Occipital lobe (tissue), 2 donors: ENCODE measurements around the gene ARSG. TPM values are rescaled to one million over a fixed set of nuclear protein-coding genes. Genes with fewer than 3 reads are reported as not detected.

Source experiments
- DNase-seq: peaks from one replicate; lab custom pipeline; 2025; lab: John Stamatoyannopoulos, UW
- total RNA-seq: library from RNA; depleted of rRNA; stranded (reverse); fragments of >200 nt; gene quantifications from one replicate; pipeline ENCODE4 v1.2.3, GENCODE V29; 2014

The ARSG gene
- total RNA-seq, 1 donor from 2014 or later: 4.4 TPM

DNA sequence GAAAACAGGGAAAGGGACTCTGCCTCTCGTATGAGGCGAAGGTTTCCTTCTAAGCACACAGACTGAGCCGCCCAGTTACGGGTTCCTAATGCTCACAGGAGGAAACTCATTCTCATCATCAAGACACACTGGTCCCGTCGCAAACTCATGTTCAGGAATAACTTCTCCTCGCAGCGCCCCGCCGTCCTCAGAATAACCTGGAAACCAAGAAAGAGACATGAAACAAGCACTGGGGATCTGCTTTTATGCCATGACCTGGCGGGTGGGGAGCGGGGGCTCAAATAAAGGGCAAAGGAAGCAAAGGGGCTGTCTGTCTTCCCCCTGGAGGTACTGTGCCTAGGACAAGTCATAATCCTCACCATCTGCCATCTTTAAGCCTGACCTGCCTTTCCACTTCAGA, 134.7 kb downstream of the ARSG start:
- no peak for DNase-seq

DNA sequence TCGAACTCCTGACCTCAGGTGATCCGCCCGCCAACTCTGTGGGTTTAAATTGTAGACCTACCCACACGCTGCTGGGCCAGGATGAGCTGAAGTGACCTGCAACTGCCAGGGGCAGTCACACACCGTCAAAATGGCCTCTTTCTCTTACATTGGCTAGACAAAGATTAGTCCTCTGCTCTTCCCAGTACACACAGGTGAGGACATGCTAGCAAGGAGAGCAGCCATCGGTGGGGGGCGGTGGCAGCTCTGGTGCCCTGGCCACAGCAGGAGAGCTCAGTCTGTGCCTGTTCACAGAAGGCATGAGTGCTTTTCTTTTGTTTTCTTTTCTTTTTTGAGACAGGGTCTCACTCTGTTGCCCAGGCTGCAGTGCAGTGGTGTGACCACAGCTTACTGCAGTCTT, 136.3 kb downstream of the ARSG start:
- DNase-seq: no peak

DNA sequence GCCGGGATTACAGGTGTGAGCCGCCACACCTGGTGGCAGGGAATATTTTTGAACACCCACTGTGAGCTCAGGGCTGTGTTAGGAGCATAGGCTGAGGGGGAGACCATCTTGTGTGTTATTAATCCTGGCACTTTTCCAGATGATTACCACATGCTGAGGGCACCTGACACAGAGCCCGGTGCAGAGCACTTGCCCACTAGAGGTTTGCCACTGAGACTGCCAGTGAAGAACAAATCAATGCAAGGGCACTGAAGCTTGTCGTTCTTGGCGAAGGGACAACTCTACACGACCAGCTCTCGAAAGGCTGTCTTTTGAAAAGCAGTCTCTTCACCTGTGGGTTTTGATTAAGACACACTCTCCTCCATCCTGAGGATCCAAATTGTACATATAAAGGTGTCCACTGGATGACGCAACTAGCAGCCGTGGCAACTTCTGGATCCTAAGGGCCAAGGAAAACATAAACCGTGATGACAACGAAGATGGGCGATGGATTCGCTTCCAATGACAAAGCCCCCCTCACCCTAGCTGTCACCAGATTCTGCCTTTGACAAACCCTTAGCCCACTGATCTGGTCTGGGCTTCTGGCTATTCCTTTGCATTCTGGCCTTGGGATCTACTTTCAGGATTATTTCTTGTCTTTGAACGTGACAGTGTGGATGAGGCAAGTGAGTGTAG, 137.3 kb downstream of the ARSG start:
- DNase-seq: no peak

DNA sequence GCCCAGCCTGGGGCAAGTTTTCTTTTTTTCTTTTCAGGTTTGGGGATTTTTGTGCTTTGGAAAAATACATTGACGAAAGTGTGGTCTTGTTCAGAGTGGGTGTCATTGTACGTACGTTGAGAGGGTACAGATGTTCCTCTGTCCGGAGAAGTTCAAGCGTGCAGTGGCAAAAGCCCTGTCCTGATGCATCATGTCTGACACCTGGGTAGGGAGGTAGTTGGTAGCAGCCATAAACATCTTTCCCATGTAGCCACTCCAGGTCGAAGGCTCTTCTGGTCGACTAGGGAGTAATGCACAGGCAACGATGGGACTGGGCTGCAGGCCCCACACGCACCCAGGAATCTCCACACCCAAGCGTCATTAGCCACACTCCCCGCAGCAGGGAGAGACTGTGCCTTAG, 138.6 kb downstream of the ARSG start:
- no peak for DNase-seq

DNA sequence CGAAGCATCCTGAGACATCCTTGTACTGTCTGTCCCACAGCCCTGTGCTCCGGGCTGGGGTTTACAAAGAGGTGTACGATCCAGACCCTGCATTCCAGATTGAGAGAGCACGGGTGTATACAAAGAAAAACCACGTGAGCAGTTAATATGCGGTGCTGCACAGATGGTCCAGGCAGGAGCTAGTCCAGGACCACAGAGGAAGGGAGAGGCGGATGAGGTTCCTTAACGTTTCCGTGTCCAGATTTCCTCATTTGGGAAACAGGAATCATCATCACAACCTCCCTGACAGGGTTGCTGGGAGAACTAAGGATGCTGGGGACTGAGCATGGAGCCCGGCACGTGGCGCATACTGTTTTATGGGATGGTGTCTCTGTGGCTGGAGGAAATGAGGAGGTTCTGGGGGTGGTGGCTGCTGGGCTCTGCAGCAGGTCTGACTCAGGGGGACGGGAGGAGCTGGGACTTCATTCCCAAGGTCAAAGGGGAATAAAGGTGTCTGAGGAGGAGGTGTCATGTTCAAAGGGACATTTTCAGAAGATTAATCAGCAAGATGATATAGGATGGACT, 139.8 kb downstream of the ARSG start:
- DNase-seq: no peak

DNA sequence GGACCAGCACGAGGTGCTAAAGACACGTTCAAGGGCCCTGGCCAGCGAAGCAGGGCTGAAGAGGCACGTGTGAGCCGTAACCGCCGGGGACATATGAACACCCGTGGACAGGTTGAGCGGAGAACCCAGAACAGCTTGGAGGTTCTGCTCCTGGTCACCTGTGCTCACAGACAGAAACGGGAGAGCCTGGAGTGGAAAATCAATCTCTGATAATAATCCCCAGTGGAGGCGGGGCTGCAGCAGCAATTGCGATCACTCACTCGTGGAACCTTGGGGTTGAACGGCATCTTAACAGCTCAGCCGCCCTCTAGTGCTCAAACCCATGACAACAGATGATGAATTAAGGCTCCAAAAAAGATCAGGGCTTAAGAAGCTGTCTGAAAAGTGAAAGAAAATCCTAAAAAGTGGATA, 140.4 kb downstream of the ARSG start:
- no peak for DNase-seq

DNA sequence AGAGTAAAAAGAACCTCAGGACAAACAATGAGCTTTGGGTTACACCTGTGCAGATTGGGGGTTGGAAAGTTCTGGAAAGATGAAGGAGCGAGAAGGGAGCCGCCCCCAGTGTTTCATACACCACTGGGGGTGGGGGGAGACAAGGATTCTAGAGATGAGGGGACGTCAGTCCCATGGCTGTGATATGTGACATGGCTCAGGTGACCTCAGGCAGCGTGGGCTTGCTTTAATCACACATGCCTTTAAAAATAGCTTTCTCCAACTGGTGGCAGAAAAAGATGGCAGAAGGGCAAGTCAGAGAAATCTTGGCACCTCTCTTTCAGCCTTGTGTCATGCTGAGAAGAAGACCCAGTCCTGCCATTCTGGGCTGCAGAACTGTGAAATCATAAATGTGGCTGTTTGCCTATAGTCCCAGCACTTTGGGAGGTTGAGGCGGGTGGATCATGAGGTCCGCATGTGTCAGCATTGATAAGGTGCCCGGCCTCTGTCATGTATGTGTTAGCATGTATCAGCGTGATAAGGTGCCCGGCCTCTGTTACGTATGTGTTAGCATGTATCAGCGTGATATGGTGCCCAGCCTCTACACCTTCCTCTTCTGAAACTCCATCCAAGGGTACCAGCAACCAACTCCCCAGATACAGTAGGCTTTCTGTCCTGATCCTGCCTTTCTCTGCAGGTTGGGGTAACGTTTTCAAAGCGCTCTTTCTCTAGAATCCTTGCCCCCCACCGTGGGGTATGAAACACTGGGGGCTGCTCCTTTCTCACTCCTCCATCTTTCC, 141.0 kb downstream of the ARSG start:
- no peak for DNase-seq

DNA sequence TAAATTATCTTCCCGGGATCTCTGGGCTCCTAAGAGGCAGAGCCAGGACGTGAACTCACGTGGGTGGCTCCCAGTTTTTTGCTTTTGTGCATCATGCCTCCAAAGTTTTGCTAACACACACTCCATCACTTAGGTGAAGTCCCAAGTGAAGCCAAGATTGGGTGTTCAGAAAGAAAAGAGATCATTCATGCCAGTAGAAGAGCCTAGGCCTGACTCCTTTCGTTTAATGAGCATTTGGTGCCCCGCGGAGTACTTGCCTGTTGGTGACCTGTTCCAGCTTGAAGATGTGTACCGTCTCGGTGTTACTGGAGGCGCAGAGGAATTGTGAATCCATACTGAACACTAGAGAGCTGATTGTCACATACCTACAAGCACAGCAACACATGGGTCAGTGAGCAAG, 141.9 kb downstream of the ARSG start:
- DNase-seq: no peak

DNA sequence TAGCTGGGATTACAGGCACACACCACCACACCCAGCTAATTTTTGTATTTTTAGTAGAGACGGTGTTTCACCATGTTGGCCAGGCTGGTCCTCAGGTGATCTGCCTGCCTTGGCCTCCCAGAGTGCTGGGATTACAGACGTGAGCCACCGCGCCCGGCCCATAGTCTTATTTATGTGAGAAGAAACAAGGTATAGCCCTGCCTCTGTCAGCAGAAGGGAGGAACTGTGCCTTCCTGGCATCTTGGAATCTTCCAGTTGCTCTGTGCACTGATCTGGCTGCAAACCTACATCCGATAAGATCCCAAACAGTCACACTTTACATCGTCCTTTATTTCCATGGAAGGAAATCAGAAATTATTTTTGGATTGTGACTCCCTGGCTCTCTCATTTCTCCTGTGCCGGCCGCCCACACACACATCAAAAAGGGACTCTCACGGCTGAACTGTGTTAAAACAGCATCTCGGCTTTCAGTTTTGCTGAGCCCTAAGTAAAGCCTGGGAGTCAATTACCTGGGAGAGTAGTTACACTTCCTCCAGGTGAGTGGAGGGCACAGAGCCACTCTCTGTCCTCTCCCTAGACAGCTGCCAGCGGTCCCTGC, 142.7 kb downstream of the ARSG start:
- DNase-seq: peak; percentile 51

DNA sequence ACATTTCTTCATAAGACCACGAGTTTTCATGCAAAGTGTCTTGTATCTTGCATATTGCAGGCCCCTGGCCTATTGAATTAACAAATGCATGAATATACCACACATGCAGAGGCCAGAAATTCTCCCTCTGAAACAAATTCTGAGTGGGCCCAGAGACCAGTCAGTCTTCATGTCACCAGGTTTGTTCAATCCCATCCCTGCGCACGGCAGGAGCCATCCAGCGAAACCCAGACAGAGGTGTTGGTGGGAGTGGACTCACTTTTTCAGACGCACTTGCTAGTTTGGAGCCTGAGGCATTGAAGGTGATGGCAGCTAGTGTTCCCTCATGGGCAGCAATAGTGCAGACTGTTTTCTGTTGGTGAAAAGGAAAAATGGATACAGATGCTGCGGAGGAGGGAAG, 144.1 kb downstream of the ARSG start:
- no peak for DNase-seq

DNA sequence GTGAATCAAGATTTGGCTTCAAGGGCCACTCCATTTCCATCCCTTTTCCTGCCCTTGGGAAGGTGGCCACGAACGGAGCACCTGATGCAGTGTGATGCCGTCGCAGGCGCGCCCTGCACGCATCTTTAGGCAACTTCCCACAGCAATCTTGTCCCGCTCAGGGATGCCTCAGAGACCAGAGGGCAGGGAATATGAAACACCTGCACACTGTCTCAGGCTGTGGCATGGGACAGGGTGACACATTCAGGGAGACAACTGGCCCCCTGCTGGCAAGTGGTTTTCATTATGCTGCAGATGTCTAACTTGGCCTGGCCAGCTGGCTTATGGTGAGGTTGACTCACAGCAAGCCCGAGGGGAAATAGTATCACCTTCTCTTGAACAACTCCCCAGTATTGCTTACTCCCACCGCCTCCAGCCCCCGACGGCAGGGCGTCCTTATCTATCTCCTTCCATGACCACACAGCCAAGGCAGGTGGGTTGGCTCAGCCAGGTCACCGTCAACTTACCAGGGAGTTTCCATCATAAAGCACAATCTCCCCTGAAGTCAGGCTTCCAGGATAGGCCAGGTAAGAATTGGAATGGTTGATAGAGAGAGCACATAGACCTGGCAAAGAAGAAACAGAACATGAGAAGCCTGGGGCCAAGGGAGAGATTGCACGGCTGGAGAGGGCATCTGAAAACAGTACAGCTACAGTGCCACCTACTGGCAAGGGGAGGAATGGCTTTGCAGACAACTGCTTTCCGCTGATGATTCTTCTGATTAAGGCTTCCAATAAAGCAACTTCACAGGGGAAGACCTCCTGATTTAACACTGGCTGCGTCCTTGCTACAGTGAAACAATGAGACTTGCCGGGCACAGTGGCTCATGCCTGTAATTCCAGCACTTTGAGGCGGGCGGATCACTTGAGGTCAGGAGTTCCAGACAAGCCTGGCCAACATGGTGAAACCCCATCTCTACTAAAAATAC, 144.9 kb downstream of the ARSG start:
- DNase-seq: peak; percentile 10

DNA sequence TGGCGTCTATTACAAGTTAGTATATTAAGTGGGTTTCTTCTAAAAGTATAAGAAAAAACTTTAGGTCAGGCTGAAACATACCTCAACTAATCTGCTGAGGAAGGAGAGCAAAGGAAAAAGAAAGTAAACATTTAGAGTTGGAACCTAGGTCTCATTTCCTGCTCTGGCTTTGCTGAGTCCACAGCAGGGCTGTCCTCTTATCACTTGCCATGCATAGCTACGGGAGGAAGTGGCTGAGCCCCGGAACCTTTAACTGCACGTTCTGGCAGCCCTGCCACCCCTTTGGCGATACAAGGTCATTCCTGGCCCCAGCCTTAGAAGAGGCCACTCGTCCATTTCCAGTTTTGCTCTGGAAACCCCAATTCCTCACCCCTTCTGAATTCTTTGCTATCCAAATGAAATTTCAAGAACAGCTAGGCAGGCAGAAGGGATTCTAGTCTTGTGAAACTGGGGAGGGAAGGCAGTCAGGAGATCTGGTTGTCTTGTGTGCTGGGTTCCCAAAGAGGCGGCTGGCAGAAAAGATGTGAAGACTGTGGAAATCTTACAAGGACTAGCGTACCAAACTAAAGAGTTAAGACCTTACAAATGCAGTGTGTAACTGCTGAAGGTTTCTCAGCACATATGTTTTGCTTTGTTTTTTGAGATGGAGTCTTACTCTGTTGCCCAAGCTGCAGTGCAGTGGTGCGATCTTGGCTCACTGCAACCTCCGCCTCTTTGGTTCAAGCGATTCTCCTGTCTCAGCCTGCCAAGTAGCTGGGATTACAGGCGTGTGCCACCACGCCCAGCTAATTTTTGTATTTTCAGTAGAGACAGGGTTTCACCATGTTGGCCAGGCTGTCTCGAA, 146.9 kb downstream of the ARSG start:
- no peak for DNase-seq

DNA sequence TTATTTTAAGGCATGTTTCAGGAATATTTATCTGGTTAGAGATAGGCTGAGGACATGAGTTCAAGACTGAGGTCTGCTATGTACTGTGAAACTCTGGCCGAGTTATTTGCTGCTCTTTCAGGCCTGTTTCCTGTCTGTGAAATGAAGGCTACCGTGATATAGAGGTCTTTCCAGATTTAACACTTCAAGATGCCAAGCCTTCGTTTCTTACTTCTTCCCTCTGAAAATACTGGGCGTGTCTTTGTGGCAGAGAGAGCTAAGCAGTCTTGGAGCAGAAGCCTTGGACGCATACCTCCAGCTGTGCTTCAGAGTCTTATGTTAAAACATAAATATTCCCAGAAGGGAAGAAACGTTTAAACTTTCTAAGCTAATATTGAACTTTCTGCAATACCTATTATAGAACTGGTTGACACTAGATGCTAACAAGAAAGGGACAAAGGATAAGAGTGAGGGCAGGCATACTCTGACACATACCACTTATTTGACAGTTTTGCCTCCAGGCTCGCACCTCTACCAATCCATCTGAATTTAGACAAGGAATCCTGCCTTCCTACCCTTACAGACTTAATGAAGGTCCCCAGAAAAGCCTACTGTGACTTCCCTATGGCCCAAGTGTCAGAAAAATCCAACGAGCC, 148.5 kb downstream of the ARSG start:
- DNase-seq: no peak

DNA sequence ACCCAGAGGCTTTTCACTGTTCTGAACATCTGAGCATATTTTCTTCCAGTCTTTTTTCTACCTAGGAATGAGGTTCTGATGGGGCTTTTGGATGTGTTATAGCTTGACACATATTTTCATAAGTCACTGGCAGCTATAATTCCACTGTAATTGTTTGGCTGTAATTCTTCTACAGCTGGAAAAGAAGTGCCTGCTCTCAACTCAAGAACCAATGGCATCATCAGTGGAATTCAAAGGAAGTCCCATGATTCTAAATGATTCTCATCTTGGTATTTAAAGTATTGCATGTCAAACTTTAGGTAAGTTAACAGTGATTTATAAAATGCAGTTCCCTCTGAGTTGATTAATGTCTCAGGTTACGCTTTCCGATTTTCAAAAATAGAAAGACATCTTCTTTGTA, 149.2 kb downstream of the ARSG start:
- DNase-seq: no peak

DNA sequence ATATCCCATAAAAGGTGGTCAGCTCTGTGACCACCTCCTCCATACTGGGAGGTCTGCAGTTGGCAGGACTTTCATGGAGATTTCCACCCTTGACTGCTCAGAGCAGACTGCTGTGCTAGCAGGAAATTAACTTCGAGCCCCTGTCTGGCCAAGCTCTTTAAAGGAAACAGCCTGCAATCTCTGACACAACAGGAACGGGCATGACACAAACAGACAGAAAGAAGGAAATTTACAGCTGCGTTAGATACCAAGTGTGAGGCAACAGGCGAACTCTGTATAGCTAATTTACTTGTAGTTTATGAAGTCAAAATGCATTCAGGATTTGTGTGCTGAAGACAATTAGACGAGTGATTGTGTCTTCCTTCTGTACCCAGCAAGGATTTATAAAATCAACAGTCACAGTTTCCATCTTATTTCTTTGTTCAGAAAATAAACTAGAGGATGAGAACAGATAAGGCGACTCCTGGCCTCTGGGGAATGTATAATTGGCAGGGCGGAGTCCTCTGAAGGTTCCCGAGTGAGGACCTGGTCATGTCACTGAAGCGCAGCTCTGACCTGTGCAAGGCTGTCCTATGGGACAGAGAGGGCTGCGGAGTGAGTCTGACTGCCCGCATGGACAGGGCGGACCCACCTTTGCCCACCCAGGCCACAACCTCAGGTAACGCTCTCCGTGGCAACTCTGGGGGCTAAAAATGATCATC, 149.9 kb downstream of the ARSG start:
- no peak for DNase-seq

DNA sequence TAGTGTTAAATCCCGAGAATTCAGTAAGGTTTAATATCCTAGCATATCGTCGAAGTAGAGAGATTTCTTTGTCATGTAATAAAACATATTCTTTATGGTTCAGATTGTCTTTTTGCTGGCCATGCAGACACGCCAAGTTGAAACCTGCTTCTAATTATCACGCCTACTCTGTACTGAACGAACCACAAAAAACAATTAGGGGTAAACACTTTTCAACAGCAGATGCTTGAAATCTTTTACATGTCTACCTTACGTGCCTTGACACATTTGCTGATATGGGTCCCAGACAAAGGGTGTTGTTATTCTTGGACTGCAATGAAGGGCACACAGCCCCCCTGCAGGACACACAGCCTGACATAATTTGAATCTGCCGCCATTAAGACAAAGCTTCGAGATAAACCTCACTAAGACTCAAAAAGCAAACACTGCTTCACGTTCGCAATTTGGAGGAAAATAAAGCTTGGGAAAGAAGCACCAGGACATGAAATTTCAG, 152.7 kb downstream of the ARSG start:
- no peak for DNase-seq

DNA sequence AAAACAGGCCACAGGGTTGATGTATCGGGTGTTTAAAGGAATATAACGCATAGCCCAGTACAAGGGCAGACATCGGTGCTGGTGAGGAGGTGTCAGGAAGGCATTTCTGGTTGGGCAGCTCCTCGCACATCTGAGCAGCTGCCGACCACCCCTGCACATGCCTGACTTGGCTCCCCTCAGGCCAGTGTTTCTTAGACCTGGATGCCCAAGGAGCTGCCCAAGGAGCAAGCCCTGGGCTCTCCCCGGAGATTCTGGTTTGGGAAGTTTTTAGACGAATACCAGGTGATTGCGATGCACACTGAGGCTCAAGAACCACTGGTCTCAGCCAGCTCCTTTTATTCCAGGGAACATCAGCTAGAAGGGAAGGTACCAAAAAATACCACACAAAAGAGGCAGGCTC, 154.4 kb downstream of the ARSG start:
- DNase-seq: no peak

DNA sequence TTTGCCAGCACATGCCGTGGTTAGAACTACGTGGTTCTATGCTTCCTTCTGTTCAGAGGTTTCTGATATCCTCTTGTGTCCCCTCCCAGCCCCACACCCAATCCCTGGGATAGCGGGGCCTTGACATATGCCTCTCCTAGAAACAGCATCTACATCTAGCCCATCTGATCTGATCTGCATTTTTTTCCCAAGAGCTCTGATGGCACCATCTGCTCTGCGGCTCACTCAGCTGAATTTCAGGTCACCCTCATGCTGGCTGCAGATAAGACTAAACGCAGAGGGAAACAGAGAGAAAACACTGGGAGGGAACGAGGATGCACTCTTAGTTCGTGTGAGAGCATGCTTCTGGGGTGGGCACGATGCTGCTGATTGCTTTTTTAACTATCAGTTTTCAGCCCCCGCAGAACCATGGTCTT, 155.3 kb downstream of the ARSG start:
- no peak for DNase-seq
